Type B pancreatic cell (in vitro differentiated cells): Measurements from ENCODE around the gene DAPK2. TPM values are rescaled to one million over a fixed set of nuclear protein-coding genes. Genes with fewer than 3 reads are reported as not detected.

Experiments used
- DNase-seq: peaks from one replicate; pipeline ENCODE4 v3.0.0; 2021; ENCODE audit warnings: mixed read lengths; ENCODE audit not compliant: unreplicated experiment; ENCODE audit errors: extremely low spot score
- H3K27ac Mint-ChIP-seq: 2 replicates; pipeline ENCODE4 v1.8.0; 2021; ENCODE audit warnings: mild to moderate bottlenecking, mixed read lengths
- H3K27me3 Mint-ChIP-seq: 2 replicates; pipeline ENCODE4 v1.8.0; 2021; ENCODE audit warnings: mixed read lengths
- H3K36me3 Mint-ChIP-seq: 2 replicates; pipeline ENCODE4 v1.8.0; 2021; ENCODE audit warnings: mixed read lengths
- H3K4me1 Mint-ChIP-seq: one replicate; pipeline ENCODE4 v1.8.0; 2021; ENCODE audit warnings: mixed read lengths; ENCODE audit not compliant: unreplicated experiment
- H3K4me3 Mint-ChIP-seq: 2 replicates; pipeline ENCODE4 v1.8.0; 2021; ENCODE audit warnings: mild to moderate bottlenecking, mixed read lengths
- H3K9me3 Mint-ChIP-seq: 2 replicates; pipeline ENCODE4 v1.8.0; 2021; ENCODE audit warnings: mixed read lengths
- CTCF ChIP-seq: fragments of 200-600 bp; sonication (generic); conservative IDR thresholded peaks from 2 replicates; pipeline ENCODE4 v1.5.0; 2021; ENCODE audit warnings: antibody characterized with exemption, mild to moderate bottlenecking
- total RNA-seq: library from RNA; stranded (reverse); gene quantifications from 2 replicates; pipeline ENCODE4 v1.2.1, GENCODE V29; 2021; ENCODE audit warnings: low replicate concordance

Gene DAPK2
- total RNA-seq, 1 donor from 2014 or later = 5.0 TPM

DNA sequence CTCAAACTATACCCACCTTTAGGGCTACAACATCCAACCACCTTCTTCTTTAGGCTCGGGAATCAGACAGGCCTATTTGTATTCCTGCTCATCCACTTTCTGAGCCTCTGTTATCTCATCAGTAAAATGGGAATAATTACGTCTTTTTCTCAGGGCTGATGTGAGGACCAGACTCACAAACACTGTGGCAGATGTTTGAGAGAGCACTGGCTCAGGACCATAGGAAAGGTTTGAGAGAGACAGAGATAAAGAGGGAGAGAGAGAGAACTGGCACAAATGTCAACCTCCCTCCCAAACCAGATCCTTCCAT is 4.8 kb upstream of the DAPK2 start:
- H3K4me1 Mint-ChIP-seq = peaks cover 25% of the 10 kb centered on the region
- no peak overlapping the region for H3K4me3 Mint-ChIP-seq
- DNase-seq = no peak
- H3K9me3 Mint-ChIP-seq = no peaks in the 10 kb centered on the region
- TF ChIP-seq CTCF = no peak
- H3K27ac Mint-ChIP-seq = peak overlapping the region; percentile 17
- peaks cover 24% of the 10 kb centered on the region for H3K27me3 Mint-ChIP-seq
- no peaks in the 10 kb centered on the region for H3K36me3 Mint-ChIP-seq

DNA sequence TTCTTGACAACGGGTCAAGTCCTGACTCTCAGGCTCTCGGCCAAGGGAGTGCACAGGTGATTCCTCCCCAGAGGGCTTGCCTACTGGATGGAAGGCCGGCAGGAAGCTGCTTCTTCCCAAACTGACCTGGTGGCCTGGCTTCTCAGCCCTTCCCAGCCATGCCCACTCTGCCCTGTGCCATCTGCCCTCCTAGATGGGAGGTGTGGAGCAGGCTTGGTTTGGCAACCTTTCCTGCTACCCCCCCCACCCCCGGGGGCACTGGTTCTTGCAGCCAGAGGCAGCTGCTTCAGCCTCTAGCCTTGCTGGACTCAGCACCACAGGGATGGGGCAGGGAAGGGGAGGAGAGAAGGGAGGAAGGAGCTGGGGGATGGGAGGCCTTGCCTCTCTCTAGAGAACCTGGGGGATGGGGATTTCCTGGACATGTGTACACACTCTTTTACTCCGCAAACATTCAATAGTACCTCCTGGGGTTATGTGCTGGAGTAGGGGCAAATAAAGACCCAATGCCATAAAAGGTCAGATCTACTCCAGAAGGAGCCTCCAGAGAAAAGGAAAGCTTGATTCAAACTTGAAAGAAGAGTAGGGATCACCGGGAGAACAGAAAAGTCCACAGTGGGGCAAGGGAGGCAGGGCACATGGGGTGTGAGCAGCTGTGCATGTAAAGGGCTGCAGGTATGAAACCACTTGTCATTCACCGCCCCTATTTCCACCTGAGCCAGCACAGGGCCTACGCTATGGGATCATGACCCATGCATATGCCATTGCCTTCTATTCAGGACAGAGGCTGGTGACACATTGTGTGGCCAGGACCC is 4.2 kb upstream of the DAPK2 start:
- Mint-ChIP-seq H3K36me3 (no peaks in the 10 kb centered on the region), H3K9me3 (no peaks in the 10 kb centered on the region), H3K27ac (peak overlapping the region; percentile 57), H3K4me3 (no peak overlapping the region), H3K27me3 (peaks cover 25% of the 10 kb centered on the region), H3K4me1 (peaks cover 25% of the 10 kb centered on the region)
- no peak for DNase-seq
- TF ChIP-seq CTCF = no peak

DNA sequence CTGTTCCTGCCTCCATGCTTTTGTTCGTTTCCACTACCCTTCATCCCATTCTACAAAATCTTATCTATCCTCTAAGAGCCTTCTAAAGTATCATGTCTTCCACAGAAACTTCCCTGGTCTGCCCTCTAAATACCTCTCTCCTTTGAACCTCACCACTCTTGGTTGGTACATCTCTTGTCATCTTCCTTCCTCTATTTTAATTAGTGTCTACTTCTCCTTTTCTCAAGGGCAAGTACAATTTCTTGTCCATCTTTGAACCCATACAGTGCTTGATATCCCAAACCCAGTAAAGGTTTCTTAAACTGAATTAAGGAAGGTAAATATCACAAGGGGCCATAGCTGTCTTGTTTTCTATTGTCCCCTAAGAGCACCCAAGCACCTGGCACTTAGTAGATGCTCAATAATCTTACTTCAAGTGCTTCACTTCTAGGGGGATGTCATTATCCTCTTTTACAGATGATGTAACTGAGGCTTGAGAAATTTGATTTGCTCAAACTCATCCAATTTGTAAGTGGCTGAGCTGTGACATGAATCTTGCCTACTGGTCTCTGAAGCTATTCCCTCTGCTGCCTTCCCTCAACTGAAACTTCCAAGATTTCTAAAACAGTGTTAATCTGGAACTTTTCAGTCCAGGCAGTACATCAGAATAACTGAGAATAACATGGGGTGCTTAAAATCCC is 2.6 kb upstream of the DAPK2 start:
- no peak for DNase-seq
- peaks cover 25% of the 10 kb centered on the region for H3K4me1 Mint-ChIP-seq
- H3K27ac Mint-ChIP-seq = no peak overlapping the region
- TF ChIP-seq CTCF = no peak
- H3K27me3 Mint-ChIP-seq = peaks cover 33% of the 10 kb centered on the region
- no peak overlapping the region for H3K4me3 Mint-ChIP-seq
- H3K9me3 Mint-ChIP-seq = no peaks in the 10 kb centered on the region
- no peaks in the 10 kb centered on the region for H3K36me3 Mint-ChIP-seq

DNA sequence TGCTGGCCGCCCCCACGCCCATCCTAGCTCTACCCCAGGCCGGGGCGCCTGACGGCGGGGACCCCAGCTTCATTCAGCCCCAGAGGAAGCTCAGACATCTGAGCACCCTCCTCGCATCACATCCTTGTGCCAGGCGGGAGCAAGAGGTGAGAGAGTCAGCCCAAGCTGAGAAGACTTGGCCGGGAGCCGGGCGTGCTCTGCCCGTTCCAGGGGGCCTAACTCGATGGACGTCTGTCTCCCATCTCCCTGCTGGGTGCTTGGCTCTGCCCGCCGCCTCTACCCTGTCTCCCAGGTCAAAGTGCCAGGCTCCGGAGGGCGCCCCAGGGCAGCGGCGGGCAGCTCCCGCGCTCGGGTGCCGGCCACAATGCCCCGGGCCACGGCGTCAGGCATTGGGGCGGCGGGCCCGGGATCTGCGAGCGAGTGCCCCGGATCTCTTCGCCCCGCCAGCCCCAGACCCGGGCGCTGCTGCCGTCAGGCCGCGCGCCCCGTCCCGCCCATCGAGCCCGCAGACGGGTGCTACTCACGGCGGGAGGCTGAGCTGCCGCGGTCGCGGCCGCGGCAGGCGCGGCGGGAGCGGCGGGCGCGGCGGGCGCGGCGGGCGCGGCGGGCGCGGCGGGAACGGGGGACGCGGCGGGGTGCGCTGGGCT is 388 bp downstream of the DAPK2 start:
- Mint-ChIP-seq H3K36me3 (no peaks in the 10 kb centered on the region), H3K9me3 (no peaks in the 10 kb centered on the region), H3K4me3 (peak overlapping the region; percentile 78), H3K4me1 (peaks cover 11% of the 10 kb centered on the region), H3K27ac (no peak overlapping the region), H3K27me3 (peaks cover 40% of the 10 kb centered on the region)
- no peak for DNase-seq
- TF ChIP-seq CTCF = no peak

DNA sequence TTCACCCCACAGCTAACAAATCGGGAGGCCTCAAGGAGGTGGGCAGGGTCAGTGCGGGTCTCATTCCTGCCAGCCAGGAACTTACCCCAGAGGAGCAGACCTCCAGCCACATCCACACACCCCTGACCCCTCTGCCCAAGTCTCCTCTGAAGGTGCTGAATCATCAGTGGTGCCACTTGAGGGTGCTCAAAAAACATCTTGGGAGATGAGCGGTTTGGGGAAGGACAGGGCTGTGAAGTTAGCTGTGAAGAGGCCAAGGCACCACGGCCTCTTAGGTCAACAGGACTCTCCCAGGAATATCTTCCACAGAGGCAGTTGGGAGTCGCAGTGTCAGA is 1.2 kb downstream of the DAPK2 start:
- H3K27ac Mint-ChIP-seq = no peak overlapping the region
- no peaks in the 10 kb centered on the region for H3K9me3 Mint-ChIP-seq
- peak overlapping the region; percentile 78 for H3K4me3 Mint-ChIP-seq
- H3K27me3 Mint-ChIP-seq = peaks cover 40% of the 10 kb centered on the region
- TF ChIP-seq CTCF = no peak
- no peak for DNase-seq
- H3K36me3 Mint-ChIP-seq = no peaks in the 10 kb centered on the region
- peaks cover 4% of the 10 kb centered on the region for H3K4me1 Mint-ChIP-seq
